ENCODE data around the gene IGSF1.

IGSF1 gene

DNA sequence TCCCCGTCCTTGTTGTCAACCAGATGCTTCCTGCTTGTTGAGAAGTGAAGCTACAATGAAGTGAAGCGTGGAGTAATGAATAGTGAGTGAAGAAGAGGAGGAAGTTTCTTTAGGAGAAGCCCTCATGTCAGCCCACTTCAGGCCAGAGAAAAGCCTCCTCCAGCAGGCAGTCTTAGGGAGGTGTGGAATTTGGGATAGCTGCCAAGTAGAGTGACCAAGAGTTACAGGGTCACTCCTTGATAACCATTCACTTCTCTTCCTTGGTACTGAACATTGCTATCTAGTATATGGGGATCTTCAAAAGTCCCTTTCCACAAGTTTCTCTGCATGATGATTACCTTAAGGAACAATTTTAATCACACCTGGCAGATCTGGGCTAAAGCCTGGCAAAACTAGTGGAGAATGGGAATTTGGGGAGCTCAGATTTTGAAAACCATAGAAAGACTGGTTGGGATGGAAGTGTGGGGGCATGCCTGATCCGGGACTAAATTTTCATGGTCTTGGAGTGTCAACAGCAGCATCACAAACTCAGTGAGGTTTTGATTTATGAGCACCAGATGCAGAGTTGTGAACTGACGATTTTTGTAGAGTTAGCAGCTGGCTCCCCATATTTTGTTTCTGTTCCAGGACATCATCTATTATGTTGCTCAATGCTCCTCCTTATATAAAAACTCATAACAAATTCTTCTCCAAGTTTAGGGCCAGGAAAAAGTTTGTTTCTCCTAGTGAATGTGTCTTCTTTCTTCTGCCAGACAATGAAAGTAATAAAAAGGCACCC is 53.1 kb downstream of the IGSF1 start:
- Histone ChIP-seq H3K4me3 (ENCODE audit: low read length) (no peak overlapping the region), H3K36me3 (ENCODE audit: insufficient read depth, low read length) (no peaks in the 10 kb centered on the region), H3K27me3 (ENCODE audit: insufficient read depth, low read length) (no peaks in the 10 kb centered on the region), H3K9me3 (ENCODE audit: insufficient read depth, low read depth, low read length) (no peaks in the 10 kb centered on the region), H3K9ac (ENCODE audit: low read depth, low read length) (no peak overlapping the region), H3K4me1 (ENCODE audit: insufficient read depth, low read length) (no peaks in the 10 kb centered on the region; the same call in 1 of the 2 replicates), H3K27ac (ENCODE audit: low read depth, low read length) (no peak overlapping the region)
- WGBS, result 99% methylated on average over 3 of the region's 4 CpGs

DNA sequence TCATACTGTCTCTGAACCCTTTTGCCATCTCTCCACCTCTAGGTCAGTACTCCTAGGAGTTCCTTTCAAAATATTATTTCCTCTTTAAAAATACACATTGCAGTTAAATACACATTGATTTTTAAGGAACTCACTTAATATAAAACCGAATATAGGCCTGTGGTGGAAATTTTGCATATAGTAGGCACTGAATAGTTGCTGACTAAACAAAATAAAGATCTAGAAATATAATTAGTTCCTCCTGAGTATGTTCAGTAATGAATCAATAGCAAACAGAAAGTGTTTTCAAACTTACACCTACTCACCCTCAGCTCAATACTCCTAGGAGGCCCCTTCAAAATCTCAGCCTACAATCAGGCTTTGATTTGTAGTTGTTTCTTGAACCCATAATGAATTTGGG is 61.5 kb downstream of the IGSF1 start:
- H3K4me1 ChIP-seq (ENCODE audit: insufficient read depth, low read length), result peaks cover 4% of the 10 kb centered on the region; the same call in 1 of the 2 replicates
- no peaks in the 10 kb centered on the region for H3K27me3 ChIP-seq (ENCODE audit: insufficient read depth, low read length)
- no CpG with 5 or more reads among the region's 1 CpG for WGBS
- no peak overlapping the region for H3K9ac ChIP-seq (ENCODE audit: low read depth, low read length)
- H3K27ac ChIP-seq (ENCODE audit: low read depth, low read length), result no peak overlapping the region
- H3K9me3 ChIP-seq (ENCODE audit: insufficient read depth, low read depth, low read length), result no peaks in the 10 kb centered on the region
- no peak overlapping the region for H3K4me3 ChIP-seq (ENCODE audit: low read length)
- H3K36me3 ChIP-seq (ENCODE audit: insufficient read depth, low read length), result no peaks in the 10 kb centered on the region

DNA sequence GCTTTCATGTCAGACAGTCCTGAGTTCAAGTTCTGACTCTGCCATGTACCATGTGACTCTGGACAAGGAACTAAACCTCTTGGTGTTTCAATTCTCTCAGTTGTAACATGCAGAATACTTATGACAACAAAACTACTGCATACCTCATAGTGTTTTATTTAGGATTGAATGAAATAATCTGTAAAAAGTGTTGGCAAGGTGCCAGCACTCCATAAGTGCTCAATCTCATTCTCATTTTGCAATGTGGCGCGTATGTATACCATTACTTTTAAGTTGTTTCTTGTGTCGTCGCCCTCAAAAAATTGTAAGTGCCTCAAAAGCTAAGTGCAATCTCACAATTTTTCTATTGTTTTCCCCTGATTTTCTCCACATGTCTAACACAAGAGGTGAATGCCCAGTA is 62.5 kb downstream of the IGSF1 start:
- Histone ChIP-seq H3K36me3 (ENCODE audit: insufficient read depth, low read length) (no peaks in the 10 kb centered on the region), H3K4me1 (ENCODE audit: insufficient read depth, low read length) (peaks cover 4% of the 10 kb centered on the region; the same call in 1 of the 2 replicates), H3K9me3 (ENCODE audit: insufficient read depth, low read depth, low read length) (no peaks in the 10 kb centered on the region), H3K27ac (ENCODE audit: low read depth, low read length) (no peak overlapping the region), H3K4me3 (ENCODE audit: low read length) (no peak overlapping the region), H3K9ac (ENCODE audit: low read depth, low read length) (no peak overlapping the region), H3K27me3 (ENCODE audit: insufficient read depth, low read length) (no peaks in the 10 kb centered on the region)
- 96% methylated on average over 4 of the region's 4 CpGs for WGBS

DNA sequence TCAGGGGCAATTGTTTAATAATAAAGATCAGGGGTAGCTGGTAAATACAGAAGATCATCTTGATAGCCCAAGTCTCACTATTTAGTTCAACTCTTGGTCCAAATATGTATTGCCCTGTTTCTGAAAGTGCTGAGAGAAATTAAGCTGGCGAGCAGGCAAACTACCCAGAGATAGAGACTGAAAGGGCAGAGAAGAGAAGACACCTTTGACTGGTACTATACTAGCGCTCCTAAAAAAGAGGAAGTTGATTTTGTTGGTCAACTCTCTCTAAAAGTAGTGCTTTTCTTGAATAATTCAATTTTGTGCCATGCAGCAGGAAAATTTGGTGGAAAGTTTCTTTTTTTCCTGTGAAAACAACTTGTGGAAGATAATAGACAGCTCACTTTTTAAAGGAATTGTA is 64.0 kb downstream of the IGSF1 start:
- no peaks in the 10 kb centered on the region for H3K27me3 ChIP-seq (ENCODE audit: insufficient read depth, low read length)
- no peak overlapping the region for H3K9ac ChIP-seq (ENCODE audit: low read depth, low read length)
- no peaks in the 10 kb centered on the region for H3K9me3 ChIP-seq (ENCODE audit: insufficient read depth, low read depth, low read length)
- H3K36me3 ChIP-seq (ENCODE audit: insufficient read depth, low read length), result no peaks in the 10 kb centered on the region
- no peak overlapping the region for H3K4me3 ChIP-seq (ENCODE audit: low read length)
- WGBS, result 96% methylated on average over 2 of the region's 2 CpGs
- H3K4me1 ChIP-seq (ENCODE audit: insufficient read depth, low read length), result peaks cover 4% of the 10 kb centered on the region; the same call in 1 of the 2 replicates
- no peak overlapping the region for H3K27ac ChIP-seq (ENCODE audit: low read depth, low read length)

Measured in HUES64 (cell line).